Large intestine (tissue), 3 donors: ENCODE data around the gene LEFTY1. TPM values are rescaled to one million over a fixed set of nuclear protein-coding genes. Genes with fewer than 3 reads are reported as not detected.

Source experiments
- DNase-seq, 2 donors: peaks; one replicate each; pipeline versions ENCODE4 v3.0.0 to v3.0.0-alpha.2; 2013
- H3K27ac ChIP-seq: one replicate; pipeline ENCODE4 v1.5.1; 2013; ENCODE audit warnings: low read length
- H3K27me3 ChIP-seq: 2 replicates; pipeline ENCODE4 v1.6.1; 2013; ENCODE audit warnings: low read length; ENCODE audit not compliant: control insufficient read depth, insufficient read depth
- H3K36me3 ChIP-seq: 2 replicates; pipeline ENCODE4 v1.6.1; 2013; ENCODE audit warnings: low read length; ENCODE audit not compliant: control insufficient read depth, insufficient read depth
- H3K4me1 ChIP-seq: one replicate; pipeline ENCODE4 v1.6.1; 2013; ENCODE audit warnings: low read length; ENCODE audit not compliant: control insufficient read depth, insufficient read depth
- H3K4me3 ChIP-seq: one replicate; pipeline ENCODE4 v1.5.1; 2013; ENCODE audit warnings: low read length
- H3K9me3 ChIP-seq: one replicate; pipeline ENCODE4 v1.6.1; 2013; ENCODE audit warnings: mild to moderate bottlenecking, low read depth, low read length, moderate library complexity; ENCODE audit not compliant: control insufficient read depth
- WGBS: methylation state at CpG from one replicate; pipeline ENCODE4 v1.1.5; 2013; ENCODE audit warnings: low lambda C conversion rate; ENCODE audit not compliant: insufficient coverage; 5-methylcytosine and 5-hydroxymethylcytosine counted together
- polyA plus RNA-seq: library from polyadenylated mRNA; unstranded; fragments of 120-200 nt; gene quantifications from one replicate; pipeline ENCODE4 v1.2.1, GENCODE V29; 2013

The LEFTY1 gene
- polyA plus RNA-seq, 1 donor: 0.58 TPM

DNA sequence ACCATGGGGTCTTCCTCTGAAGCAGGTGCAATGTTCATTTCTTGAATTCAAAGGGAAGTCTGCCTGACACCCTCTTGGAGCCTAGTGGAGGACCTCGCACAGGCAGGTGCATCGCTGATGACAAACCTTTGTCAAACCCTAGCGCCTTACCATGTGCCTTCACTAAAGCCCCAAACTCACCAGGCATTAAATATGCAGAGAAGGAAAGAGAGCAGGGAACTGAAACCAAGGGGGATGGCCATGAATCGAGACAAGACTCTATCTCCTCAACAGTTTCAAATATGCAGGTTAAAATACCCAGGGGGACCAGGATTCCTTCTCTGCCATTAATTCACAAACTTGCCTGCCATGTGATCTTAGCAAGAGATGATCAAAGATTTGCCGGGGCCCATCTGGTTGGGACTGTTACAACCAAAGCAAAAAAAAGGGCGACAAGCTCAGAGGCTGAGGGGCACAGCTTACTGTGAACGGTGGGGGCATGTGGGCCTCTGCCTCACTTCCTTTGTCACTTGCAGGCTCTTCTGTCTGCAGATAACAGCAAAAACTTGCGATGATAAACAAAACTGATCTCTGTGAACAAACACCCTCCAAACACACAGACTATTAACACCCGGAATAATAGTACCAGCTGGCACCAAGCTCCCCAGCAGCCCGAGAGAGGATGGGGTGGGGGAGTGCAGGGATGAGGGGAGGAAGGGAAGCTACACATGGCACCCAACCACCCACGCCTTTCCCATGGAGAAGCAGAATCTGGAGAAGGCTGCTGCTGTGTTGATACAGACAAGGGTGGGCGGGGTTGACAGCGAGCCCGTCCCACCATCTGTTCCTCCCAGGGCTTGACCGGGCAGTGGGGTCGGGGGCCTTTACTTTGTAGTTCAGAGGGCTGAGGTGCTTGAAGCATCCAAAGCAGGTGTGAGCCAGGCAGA lies 40.7 kb downstream of the LEFTY1 start:
- peaks cover 14% of the 10 kb centered on the region for H3K4me1 ChIP-seq
- no peak overlapping the region for H3K27ac ChIP-seq
- H3K27me3 ChIP-seq: no peaks in the 10 kb centered on the region
- H3K36me3 ChIP-seq: peaks cover 81% of the 10 kb centered on the region
- H3K4me3 ChIP-seq: no peak overlapping the region
- peak in 1 of 2 donors; percentile 37 for DNase-seq
- no CpG with 5 or more reads among the region's 16 CpGs for WGBS
- no peaks in the 10 kb centered on the region for H3K9me3 ChIP-seq

DNA sequence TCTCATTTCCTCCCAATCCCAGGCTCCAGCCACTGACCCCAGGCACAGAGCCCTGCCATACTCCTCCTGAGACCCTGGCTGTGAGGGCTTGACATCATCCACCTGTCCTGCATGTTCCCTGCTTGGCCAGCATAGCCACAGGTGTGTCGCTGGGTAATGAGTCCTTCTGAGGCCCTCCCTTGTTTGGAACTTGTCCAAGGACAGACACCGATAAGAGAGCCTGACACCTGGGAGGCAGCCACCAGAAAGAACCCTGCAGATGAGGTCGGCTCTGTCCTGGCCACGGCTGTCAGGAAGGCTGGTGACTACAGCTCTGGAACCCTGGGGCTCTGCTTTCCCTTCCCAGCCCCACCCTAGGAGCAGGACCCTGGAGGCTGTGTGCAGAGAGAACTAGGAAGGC lies 41.3 kb downstream of the LEFTY1 start:
- Histone ChIP-seq H3K36me3 (peaks cover 74% of the 10 kb centered on the region), H3K27ac (no peak overlapping the region)

DNA sequence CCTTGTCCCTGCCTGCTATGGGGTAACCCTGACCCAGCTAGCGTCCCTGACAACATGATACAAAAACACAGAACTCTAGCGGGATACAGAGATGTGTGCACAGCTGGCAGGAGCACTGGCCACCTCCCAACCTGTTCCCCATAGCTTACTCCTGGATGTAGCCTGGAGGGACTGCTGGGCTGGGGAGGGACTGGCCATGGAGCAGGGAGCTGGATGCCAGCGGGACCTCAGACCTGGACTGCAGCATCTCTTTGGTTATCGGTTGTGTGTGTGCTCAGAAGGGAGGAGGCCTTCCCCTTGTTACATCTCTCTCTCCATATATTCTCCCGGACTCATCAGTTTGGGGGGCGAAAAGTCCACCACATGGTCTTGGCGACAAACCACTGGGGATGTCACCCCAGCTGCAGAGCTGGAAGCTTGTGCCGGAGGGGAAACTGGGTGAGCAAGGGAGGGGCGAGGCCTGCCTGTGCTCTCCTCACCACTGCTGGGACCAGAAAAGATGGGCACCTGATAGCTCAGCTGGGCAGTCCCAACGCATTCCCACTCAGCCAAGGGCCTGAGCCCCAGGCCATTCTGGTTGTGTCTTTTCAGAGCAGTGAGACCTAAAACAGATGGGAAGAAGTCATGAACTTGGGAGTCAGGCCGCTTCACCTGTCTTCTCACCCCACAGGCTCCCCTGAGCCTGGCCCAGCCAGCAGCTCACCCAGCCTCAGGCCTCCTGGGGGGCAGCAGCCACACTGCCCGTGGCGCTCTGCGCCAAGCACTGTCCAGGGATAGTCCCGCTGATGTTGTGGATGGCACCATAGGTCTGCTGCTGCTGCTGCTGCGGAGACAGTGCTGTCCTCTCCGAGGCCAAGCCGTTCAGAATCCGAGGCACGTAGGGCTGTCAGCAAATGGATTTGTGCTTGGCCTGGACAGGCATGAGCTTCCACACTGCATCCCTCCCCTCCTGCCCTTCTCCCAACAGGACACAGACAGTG lies 42.3 kb downstream of the LEFTY1 start:
- peaks cover 14% of the 10 kb centered on the region for H3K4me1 ChIP-seq
- DNase-seq: no peak

More for the DNA sequence above, 41.3 kb downstream of the LEFTY1 start:
- Histone ChIP-seq H3K4me1 (peaks cover 14% of the 10 kb centered on the region), H3K4me3 (no peak overlapping the region), H3K9me3 (no peaks in the 10 kb centered on the region), H3K27me3 (no peaks in the 10 kb centered on the region)
- DNase-seq: peak; percentile 49 to 83
- WGBS: no CpG with 5 or more reads among the region's 4 CpGs

DNA sequence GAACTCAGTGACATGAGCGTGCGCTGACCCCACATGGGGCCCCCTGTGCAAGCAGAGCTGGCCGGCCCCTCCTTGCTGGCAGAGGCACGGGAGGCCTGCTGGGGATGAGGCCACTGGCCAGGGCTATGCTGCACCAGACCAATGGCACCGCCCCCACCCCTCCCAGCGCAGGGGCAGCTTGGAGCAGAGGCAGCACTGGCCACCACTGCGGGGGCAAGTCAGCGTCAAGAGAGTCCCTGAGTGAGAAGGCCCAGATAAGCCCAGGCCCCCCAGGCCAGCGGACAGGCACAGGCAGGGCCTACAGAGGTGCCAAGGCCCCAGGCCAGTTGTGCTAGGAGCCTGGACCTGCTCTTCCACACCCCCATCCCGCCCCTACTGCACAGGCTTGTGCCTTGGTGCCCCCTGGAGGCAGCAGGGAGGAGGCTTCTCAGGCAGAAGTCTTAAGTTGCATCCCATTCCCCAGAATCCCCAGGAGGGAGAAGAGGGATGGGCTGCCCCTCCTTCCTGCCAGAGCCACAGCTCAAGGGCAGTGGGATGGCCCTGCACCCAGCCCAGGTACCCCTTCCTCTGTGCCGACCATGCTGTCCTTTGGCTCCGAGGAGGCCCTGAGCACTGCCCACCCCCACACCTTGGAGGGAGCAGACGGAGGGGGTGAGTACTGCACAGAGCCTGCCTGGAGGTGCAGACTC lies 43.2 kb downstream of the LEFTY1 start:
- peak; percentile 59 to 61 for DNase-seq
- no peaks in the 10 kb centered on the region for H3K27me3 ChIP-seq
- no peaks in the 10 kb centered on the region for H3K9me3 ChIP-seq
- H3K27ac ChIP-seq: no peak overlapping the region
- no CpG with 5 or more reads among the region's 13 CpGs for WGBS
- no peak overlapping the region for H3K4me3 ChIP-seq
- peaks cover 65% of the 10 kb centered on the region for H3K36me3 ChIP-seq
- peaks cover 14% of the 10 kb centered on the region for H3K4me1 ChIP-seq

More for the DNA sequence above, 42.3 kb downstream of the LEFTY1 start:
- Histone ChIP-seq H3K36me3 (peaks cover 72% of the 10 kb centered on the region), H3K27ac (no peak overlapping the region), H3K4me3 (no peak overlapping the region), H3K9me3 (no peaks in the 10 kb centered on the region), H3K27me3 (no peaks in the 10 kb centered on the region)
- WGBS: no CpG with 5 or more reads among the region's 20 CpGs

DNA sequence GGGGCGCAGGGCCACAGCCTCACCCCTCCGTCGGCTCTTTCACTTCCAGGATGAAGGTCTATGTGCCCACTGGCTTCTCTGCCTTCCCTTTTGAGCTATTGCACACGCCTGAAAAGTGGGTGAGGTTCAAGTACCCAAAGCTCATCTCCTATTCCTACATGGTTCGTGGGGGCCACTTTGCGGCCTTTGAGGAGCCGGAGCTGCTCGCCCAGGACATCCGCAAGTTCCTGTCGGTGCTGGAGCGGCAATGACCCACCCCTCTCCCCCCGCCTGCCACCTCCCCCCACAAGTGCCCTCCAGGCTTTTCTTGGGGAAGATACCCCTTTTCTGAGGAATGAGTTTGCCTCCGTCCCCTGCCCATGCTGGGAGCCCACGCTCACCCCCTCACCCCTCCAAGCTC lies 43.8 kb downstream of the LEFTY1 start:
- no CpG with 5 or more reads among the region's 14 CpGs for WGBS
- Histone ChIP-seq H3K9me3 (no peaks in the 10 kb centered on the region), H3K27ac (no peak overlapping the region), H3K4me3 (no peak overlapping the region), H3K27me3 (no peaks in the 10 kb centered on the region), H3K4me1 (peaks cover 14% of the 10 kb centered on the region), H3K36me3 (peaks cover 62% of the 10 kb centered on the region)
- DNase-seq: no peak

DNA sequence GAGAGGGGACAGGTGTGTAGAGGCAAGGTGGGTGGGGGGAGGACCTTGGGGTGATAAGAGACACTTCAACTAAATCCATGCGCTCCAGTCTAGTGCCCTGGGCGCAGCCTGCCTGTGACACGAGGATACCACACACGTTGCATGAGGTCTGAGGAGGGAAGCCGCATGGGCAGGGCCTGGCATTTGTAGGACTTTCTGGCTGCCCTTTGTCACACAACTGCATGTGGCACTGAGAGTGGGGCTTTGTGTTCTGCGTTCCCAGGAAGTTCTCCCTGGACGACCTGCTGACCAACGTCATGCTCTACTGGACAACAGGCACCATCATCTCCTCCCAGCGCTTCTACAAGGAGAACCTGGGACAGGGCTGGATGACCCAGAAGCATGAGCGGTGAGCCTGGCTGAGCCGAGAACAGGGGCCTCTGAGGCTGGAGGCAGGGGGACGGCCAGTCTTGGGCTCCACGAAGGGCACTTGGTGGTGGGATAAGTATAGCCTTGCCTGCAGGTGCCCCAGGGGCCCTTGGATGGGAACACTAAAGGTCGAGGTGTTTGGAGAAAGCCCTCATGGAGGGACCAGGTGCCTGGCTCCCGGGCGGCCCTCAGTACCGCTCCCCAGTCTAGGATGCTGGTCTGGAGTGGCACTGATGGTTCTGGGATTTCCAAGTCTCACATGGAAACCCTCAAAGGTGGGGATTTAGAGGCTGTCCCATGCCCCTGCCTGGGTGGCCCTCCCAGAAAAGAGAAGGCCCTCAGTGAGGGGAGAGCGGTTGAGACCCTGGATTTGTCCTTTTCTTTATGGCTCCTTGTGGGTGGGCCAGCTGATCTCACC lies 44.5 kb downstream of the LEFTY1 start:
- Histone ChIP-seq H3K4me1 (peaks cover 14% of the 10 kb centered on the region), H3K36me3 (peaks cover 62% of the 10 kb centered on the region), H3K27ac (no peak overlapping the region), H3K4me3 (no peak overlapping the region), H3K27me3 (no peaks in the 10 kb centered on the region), H3K9me3 (no peaks in the 10 kb centered on the region)
- WGBS: no CpG with 5 or more reads among the region's 18 CpGs
- DNase-seq: no peak

DNA sequence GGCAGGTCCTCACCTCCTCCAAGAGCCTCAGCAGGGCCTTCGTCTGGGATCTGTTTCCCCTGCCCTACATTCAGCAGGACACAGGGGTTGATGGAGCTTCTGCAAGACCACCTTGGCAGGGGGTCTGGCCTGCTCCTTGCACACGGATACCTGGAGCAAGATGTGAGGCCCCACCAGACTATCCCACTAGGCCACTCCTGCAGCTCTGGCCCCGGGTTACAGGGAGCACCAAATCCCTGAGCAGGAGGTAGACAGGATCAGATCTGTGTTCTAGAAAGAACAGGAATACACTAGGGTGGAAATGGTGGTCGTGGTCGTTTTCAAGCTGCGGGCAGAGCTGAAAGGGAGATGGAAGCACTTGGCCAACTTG lies 45.5 kb downstream of the LEFTY1 start:
- Histone ChIP-seq H3K27me3 (no peaks in the 10 kb centered on the region), H3K4me1 (peaks cover 11% of the 10 kb centered on the region), H3K4me3 (no peak overlapping the region), H3K27ac (no peak overlapping the region), H3K36me3 (peaks cover 63% of the 10 kb centered on the region), H3K9me3 (no peaks in the 10 kb centered on the region)
- 80% methylated on average over 2 of the region's 6 CpGs for WGBS
- DNase-seq: no peak

DNA sequence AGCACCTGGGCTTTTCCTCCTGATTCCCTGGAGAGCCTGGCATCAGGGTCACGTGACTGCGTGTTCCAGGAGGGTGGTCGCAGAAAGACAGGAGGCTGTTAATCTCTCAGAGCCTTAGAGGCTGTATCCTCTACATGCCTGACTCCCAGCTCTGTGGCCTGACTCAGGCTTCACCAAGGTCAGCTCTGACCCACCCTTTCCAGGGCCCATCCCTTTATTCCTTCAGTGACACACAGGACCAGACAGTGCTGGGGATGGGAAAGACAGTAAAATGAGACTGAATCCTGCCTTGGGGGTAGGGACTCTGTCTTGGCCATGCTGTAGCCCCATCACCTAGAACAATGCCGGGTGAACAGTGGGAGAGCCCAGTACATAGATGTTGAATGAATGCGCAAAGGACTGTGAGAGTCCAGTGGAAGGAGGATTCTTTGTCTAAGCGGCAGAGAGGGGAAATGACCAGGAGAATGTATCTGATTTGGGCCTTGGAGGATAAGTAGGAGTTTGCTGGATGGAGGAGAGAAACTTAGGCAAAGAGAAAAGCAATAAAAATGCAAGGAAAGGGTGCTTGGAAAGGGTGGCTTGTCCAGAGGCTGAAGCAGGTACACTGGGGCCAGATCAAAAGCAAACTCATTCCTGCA lies 46.0 kb downstream of the LEFTY1 start:
- Histone ChIP-seq H3K9me3 (no peaks in the 10 kb centered on the region), H3K36me3 (peaks cover 58% of the 10 kb centered on the region), H3K4me3 (no peak overlapping the region), H3K4me1 (peaks cover 6% of the 10 kb centered on the region), H3K27me3 (no peaks in the 10 kb centered on the region), H3K27ac (no peak overlapping the region)
- DNase-seq: no peak
- WGBS: 94% methylated on average over 2 of the region's 6 CpGs

DNA sequence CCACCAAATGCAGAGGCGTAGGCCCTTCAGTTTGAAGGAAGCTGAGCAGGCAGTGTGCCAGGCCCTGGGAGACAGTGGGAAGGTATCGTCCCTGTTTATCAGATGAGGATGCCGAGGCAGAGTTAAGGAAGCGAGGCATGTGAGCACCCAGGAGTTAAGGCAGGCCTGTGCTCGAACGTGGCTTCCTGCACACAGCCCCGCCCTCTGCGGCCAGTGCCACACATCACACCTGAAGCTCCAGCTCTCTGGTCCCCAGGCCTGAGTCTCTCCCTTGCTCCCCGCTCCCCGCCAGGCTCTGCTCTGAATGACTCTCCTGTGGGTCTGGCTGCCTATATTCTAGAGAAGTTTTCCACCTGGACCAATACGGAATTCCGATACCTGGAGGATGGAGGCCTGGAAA lies 46.9 kb downstream of the LEFTY1 start:
- DNase-seq: no peak
- Histone ChIP-seq H3K27ac (no peak overlapping the region), H3K9me3 (no peaks in the 10 kb centered on the region)

More for the DNA sequence above, 46.9 kb downstream of the LEFTY1 start:
- WGBS: no CpG with 5 or more reads among the region's 12 CpGs
- no peaks in the 10 kb centered on the region for H3K4me1 ChIP-seq
- H3K36me3 ChIP-seq: peaks cover 51% of the 10 kb centered on the region
- no peaks in the 10 kb centered on the region for H3K27me3 ChIP-seq
- H3K4me3 ChIP-seq: no peak overlapping the region
